GM21723 (cell line): Measurements from ENCODE around the gene FOXK1.

Experiments
- ATAC-seq: cut with Tn5 transposase; IDR thresholded peaks from one replicate; pipeline ENCODE4 v1.9.1; 2021; ENCODE audit warnings: mild to moderate bottlenecking, moderate library complexity; ENCODE audit not compliant: unreplicated experiment

FOXK1 gene

DNA sequence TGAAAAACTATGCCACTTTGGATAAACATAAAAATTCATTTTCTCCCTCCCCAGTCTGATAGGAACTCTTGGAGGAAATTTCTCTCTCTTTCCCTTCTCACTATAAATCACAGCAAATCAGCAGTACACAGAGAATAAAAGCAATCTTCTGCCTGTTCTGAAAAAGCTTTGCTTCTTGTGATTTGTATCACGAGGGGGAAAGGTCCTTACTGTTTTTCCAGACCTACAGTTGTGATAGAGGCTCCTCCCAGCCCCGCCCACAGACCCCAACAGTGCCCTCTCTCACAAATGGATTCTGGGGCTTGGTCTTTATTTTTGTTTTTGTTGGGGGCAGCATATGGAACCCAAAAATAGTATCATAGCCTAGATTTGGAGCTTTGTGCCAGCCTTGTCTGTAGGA is 12.2 kb downstream of the FOXK1 start:
- no peak for ATAC-seq

DNA sequence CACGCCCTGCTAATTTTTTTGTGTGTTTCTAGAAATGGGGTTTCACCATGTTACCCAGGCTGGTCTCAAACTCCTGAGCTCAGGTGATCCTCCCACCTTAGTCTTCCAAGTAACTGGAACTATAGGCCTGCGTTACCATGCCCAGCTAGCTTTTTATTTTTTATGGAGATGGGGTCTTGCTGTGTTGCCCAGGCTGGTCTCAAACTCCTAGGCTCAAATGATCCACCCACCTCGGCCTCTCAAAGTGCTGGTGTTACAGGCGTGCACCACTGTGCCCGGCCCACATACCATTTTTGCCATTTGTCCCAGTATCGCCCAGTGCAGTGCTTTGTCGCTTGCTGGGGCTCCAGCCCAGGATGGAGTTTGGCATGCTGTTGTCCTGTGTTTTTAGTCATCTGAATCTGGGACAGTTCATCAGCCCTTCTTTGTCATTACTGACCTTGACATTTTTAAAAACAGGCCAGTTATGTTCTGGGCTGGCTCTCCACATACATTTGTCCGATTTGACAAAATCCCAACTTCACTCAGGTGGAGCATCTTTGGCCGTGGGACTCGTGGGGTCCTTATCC is 16.7 kb downstream of the FOXK1 start:
- ATAC-seq = no peak

- no peak for ATAC-seq
These were observed 17.7 kb downstream of the FOXK1 start for GRCh38 chr7:4699841-4700240.

DNA sequence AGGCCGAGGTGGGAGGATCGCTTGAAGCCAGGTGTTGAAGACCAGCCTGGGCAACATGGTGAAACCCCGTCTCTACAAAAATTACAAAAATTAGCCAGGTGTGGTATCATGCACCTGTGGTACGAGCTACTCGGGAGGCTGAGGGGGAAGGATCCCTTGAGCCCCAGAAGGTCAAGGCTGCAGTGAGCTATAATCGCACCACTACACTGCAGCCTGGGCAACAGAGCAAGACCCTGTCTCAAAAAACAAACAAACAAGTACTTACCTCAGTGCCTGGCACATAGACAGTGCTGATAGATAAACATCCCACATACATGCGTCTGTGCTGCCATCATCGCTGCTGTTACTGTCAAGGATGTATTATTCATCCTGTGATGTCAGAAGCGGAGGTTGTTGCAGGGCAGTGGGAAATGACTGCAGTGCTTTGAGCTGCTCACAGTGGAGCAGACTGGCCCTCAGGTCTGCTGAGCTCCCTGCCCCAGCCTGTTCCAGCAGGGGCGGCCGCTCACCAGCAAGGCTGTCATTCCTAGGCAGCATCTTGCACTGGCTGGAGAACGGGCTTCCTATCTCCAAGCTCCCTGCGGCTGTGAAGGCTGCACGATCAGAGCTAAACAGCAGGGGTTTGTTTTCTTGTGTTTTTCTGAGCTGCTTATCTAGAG is 18.6 kb downstream of the FOXK1 start:
- no peak for ATAC-seq

DNA sequence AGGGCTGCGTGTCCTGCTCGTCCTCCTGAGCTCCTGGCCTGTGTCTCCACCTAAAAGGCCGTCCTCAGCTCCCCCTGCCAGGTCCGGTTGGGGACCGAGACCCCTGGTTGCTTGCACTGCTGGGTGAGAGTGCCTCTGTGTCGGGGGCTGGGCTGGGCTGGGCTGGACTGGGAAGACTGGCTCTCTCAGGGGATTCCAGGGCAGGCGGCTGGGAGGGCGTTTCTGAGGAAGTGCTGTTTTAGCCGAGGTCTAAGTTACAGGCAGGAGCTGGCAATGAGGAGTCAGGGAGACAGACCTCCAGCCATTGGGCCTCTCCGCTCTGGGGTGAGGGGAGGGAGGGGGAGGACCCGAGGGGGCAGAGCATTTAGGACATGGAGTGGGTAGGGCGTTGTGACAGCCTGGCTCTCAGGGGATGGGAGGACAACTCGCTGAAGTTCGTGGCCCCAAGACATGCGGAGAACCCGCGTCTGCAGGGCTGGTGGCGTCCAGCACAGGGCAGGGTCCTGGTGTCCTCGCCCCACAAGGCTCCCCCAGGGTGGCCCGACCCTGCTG is 20.9 kb downstream of the FOXK1 start:
- no peak for ATAC-seq

- no peak for ATAC-seq
These were observed 21.4 kb downstream of the FOXK1 start for GRCh38 chr7:4703532-4703931.

DNA sequence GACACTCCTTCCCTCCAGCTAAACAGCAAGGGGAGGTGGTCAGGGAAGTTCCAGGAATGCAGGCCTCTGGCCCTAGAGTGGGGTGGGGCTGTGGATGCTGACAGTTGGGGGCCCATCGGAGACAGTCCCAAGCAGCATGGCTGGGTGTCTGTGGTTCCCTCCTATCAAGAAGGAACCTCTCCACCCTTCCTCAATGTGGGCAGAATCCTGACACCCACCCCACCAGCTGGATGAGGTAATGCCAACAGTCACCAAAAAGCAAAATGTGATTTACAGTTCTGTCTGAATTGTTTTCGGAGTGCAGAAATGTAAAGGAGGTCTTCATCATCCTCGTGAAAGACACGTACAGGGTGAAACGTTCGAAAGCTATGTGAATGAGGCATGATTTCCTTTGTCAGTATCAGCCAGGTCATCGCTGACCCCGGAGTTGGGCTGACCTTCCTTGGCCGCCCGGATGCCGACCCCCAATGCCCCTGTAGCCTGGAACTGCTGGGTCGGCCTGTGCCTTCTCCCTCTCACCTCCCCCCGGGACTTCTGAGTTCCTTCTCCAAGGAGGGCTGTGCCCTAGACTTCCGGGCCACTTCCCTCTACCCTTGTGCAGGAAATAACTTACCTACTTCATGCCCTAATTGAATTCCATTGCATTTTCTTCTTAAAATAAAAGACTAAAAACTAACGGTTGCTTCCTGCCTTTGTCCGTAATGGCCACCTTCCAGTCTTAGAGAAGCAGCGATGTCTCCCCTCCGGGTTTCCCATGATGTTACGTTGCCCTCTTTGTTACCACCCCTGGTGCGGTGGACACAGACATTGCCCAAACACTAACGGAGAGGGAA is 24.5 kb downstream of the FOXK1 start:
- no peak for ATAC-seq

DNA sequence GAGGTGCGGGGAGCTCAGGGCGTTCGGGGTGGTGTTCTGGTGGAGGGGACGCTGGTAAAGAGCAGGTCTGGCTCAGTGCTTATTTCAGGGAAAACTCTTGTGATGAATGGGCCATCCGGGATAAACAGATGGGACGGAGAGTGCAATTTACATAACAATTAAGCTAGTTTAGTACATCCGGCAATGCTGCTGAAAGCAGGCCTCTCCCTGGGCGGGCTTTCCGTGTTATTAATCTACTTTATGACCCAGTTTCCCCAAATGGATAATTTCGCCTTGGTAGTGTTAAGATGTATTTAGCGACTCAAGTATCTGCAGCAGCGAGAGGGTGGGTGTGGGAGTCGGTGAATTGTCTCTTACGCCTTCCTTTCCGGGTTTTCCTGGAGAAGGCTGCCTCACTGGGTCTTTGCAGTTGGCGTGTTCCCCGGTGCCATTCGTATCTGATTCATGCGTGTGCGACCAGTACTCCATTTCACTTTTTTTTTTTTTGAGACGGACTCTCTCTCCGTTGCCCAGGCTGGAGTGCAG is 25.2 kb downstream of the FOXK1 start:
- no peak for ATAC-seq

DNA sequence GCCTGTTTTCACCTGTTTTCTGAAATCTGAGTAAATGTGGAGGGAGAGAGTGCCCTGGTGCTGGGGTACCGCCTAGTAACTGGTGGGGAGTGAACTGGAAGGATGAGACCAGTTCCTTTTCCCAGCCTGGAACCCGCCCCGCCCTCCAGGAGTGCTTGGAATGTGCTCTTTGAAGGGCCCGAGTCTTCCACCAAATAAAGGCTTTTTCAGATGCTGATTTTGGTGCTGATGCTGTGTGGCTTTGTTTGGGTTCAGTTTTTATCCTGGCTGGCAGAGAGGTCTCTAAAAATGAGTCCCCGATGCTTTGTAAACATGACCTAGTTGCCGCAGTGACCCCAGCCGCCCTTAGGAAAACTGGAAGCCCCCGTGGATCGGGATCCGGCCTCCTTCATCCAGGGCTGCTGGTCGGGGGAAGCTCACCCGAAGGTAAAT is 25.9 kb downstream of the FOXK1 start:
- no peak for ATAC-seq

GRCh38 chr7:4709187-4709586 is 27.1 kb downstream of the FOXK1 start:
- ATAC-seq = no peak

GRCh38 chr7:4711093-4711492 is 29.0 kb downstream of the FOXK1 start:
- no peak for ATAC-seq

DNA sequence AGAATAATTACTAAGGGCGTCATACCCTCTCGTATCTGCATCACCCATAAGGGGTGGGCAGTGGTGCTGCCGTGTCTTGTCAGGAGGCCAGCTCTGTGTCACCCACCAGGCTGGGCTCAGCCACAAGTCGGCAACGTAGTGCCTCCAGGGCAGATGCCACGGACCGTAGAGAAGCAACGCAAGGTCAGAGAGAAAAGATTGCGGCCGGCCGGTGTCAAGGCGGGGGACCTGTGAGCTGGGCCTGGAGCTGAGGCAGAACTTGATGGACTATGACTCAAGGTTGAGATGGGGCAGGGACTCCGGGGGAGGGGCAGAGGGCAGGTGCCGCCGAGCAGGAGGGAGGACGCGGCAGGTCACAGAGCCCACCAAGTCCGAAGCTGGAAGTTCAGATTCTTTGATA is 29.5 kb downstream of the FOXK1 start:
- ATAC-seq = no peak

- ATAC-seq = peak; percentile 51
These were observed 30.4 kb downstream of the FOXK1 start for GRCh38 chr7:4712281-4713182.

- peak; percentile 79 for ATAC-seq
These were observed 31.2 kb downstream of the FOXK1 start for GRCh38 chr7:4713183-4713784.

DNA sequence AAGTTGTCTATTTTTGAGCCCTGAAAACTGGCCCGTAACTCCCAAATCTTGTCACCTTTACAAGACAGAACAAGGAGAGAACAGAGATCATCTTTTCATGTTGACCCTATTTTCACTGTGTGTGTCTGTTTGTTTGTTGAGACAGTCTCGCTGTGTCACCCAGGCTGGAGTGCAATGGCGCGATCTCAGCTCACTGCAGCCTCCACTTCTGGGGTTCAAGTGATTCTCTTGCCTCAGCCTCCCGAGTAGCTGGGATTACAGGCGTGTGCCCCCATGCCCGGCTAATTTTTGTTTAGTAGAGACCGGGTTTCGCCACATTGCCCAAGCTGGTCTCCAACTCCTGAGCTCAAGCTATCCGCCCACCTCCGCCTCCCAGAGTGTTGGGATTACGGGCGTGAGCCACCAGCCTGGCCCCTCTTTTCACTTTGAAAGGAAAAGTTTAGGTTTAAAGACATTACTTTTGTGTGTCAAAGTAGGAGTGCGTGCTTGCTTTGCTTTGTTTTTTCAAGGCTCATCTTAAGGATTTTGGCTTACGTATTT is 32.1 kb downstream of the FOXK1 start:
- no peak for ATAC-seq

DNA sequence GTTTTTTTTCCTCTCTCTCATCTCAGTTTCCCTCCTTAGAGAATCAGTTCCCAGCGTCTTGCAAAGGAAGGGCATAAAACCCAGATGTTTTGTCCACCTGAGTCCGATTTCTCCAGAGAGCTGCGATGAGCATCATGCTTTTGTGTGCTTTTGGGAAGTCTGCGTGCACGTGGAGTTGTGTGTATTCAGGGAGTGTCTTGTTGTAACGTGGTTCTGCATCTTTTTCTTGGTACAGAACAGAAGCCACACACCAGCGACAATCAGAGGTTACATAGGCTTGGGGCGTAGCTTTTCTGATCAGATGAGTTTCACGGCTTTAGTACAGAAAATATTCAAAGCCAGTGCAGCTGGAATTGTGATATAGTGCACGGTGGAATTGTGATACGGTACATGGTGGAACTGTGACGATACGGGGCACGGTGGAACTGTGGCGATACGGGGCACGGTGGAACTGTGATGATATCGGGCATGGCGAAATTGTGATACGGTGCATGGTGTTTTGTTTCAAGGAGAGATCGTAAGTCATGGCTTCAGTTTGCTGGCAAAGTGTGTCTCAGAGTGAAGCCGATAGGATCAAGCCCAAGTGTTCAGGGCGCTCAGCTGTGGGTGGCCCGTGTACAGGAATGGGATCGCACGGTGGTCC is 32.8 kb downstream of the FOXK1 start:
- ATAC-seq = no peak

DNA sequence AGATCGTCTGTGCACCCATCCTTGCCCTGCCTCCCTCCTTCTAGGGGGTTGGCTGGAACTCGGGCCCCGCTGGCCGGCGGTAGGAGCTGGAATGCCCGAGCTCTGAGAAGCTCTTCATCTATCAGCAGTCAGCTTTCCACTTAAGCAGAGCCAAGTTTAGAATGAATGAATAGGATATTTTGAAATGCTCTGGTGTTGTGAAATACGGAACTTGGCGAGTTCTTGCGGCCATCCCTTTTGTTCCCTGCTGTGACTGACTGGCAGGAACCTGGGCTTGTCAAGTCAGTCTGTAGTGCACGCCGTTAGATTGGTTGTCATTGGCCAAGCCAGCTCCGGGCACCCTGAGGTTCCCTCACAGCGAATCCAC is 33.3 kb downstream of the FOXK1 start:
- no peak for ATAC-seq

DNA sequence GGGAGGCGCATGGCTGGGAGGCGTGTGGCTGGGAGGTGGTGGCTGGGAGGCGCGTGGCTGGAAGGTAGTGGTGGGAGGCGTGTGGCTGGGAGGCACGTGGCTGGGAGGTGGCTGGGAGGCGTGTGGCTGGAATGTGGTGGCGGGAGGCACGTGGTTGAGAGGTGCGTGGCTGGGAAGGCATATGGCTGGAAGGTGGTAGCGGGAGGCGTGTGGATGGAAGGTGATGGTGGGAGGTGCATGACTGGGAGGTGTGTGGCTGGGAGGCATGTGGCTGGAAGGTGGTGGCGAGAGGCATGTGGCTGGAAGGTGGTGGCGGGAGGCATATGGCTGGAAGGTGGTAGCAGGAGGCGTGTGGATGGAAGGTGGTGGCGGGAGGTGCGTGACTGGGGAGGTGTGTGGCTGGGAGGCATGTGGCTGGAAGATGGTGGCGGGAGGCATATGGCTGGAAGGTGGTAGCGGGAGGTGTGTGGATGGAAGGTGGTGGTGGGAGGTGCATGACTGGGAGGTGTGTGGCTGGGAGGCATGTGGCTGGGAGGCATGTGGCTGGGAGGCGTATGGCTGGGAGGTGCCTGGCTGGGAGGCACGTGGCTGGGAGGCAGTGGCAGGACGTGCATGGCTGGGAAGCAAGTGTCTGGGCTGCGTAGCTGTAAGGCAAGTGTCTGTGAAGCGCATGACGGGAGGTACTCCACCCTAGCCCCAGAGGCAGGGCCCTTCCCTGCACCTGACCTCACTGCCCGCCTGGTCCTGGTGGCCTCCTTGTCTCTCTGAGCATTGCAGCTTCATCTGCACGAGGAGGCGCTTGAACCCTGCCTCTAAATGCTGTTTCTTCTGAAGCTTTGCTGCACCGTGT is 35.1 kb downstream of the FOXK1 start:
- ATAC-seq = no peak

DNA sequence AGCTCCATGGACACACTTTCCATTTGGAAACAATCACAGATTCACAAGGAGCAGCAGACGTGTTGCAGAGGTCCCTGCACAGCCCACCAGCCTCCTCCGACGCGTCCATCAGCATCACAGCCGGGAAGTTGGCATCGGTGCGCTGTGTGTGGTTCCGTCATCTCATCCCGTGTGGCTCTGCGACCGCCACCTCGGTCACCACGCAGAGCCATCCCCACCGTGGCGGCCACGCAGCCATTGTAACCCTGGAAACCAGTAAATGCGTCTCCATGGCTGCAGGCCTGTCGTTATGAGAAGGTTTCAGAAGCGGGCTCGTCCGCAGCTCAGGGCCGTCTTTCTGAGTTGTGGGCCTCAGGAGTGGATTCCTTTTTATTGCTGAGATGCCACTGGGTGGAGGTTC is 36.0 kb downstream of the FOXK1 start:
- no peak for ATAC-seq
